DMS53 (cell line): ENCODE measurements around the gene ZBTB20.

ENCODE experiments used
- DNase-seq: peaks from one replicate; lab custom pipeline; 2025; lab: John Stamatoyannopoulos, UW

Gene ZBTB20

DNA sequence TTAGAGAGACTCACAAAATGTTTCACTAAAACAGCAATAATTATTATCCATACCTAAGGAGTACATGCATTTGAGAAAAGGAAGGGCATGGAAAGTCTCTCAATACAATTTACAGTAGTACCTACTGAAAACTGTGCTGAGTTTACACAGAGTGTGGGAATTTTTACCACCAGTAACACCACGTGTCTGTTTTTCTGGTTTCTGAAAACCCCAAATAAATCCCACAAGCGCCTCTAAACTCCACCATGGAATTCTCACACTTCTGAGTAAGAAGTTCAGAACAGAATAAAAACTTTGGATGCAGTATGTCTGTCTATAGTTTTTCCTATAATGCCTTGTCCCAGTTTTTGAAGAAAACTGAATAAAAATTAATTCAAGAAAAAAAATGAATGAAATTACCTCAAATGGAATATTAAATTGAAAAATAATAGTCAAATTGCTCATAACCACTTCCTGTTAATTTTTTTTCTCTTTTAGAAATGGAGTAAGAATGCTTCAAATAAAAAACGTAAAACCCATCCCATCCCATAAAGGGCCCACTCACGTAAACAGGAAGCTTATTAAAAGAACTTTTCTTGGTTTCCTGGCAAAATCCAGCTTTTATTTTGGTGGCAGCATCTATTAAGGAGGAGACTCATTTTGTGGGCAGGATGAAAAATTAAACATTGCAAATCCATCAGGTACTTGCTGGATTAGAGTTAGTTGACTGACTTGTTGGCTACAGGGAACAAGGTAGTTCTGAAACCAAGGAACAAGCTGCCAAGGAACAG lies 475.2 kb downstream of the ZBTB20 start:
- no peak for DNase-seq

DNA sequence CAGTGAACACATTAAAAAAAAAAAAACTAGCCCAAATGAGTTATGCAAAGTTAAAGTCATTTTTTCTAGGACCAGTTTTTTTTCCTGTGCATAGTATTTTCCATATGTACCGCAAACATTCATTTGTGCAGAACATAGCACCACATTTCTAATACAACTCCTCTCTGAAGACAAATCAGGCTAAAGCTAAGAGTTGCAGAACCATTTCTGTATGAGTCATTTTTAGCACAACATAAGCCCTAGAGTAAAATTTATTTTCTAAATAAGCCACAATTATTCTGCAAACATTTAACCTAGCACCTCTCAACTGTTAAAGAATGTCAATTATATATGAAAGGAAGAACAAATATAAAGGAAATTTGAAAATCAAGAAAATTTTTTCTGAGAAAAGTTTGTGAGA lies 477.5 kb downstream of the ZBTB20 start:
- DNase-seq, result no peak

DNA sequence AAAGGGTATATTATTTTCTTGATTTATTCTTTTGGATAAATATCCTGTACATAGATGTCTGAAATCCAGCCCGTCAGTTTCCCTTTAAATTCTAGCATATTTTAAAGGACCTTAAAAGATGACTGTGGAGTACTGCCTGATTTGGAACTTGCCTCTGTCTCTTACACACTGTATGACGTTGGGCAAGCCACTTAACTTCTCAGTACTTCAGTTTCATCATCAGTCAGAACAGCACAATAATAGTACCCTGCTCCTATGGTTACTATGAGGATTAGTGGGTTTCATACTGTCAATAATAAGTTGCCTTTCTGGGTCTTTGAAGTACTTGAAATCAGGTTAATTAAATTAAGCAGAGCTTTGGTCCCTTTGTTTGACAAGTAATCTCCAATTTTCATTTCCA lies 479.0 kb downstream of the ZBTB20 start:
- no peak for DNase-seq

DNA sequence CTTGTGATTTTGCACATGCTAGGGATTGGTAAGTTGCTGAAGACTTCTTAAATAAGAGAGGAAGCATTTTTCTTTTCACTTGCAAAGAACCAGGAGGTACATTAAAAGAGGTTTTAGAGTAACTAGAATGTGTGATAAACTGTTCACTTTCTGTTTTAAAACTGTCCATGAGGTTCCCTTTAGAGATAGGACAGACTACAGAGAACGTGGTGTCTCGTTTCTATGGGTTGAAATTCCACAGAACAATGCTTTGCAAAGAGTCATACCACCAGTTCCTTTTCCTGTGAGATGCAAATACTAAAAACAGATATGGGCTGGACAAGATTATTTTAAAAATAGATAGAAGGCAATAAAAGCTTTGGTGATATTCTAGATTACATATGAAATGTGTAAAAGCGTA lies 480.5 kb downstream of the ZBTB20 start:
- no peak for DNase-seq

DNA sequence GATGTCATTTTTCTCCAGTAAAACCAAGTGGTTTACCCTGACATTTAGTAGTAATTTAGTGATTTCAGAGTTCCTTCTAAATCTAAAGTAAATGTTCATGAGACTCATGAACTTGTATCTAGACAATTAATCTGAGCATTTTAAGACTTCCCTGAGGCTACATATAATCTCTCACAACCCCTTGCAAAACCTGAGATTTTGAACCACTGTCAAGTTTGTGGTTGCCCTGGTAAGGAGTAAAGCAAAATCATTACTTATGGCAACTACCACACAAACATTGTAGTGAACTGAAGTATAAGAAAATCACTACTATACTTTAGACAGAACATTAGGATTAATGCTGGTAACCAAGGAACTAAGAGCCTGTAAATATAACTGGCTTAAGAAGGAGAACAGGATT lies 483.1 kb downstream of the ZBTB20 start:
- DNase-seq, result no peak

DNA sequence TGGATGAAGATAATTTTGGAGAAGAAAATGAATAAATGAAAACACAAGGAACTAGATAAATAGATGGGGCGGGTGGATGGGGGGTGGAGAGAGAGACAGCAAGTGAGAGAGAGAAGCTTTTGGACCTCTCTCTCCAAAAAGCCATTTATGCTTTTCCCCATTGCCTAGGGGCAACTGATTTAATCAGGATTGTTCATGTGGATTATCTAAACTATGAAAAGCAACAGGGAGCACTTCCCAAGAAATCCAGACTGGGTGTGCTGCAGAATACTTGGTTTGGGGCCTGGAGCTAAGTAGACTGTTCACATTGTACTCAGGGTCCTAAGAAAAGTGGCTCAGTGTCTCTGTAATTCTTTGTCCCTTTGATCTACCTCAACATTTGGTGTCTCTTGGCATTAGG lies 486.3 kb downstream of the ZBTB20 start:
- DNase-seq, result no peak

DNA sequence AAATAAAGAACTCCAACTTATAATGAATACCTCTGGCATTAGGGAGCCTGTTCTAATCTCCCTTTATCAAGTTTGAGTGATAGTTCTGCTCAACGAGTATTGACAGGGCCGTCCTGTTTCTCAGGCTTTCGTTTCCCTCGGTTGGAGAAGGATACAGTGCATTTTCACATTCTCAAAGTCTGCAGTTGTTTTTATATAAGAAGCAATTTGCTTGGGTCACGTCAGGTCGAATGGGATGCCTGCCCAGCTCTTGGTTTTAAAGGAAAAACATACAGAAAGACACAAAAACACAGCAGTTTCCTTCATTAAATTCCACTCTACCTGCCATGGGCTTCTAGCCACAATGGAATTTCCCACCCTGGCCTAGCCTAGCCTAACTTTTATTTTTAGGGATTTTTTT lies 487.0 kb downstream of the ZBTB20 start:
- DNase-seq, result no peak

DNA sequence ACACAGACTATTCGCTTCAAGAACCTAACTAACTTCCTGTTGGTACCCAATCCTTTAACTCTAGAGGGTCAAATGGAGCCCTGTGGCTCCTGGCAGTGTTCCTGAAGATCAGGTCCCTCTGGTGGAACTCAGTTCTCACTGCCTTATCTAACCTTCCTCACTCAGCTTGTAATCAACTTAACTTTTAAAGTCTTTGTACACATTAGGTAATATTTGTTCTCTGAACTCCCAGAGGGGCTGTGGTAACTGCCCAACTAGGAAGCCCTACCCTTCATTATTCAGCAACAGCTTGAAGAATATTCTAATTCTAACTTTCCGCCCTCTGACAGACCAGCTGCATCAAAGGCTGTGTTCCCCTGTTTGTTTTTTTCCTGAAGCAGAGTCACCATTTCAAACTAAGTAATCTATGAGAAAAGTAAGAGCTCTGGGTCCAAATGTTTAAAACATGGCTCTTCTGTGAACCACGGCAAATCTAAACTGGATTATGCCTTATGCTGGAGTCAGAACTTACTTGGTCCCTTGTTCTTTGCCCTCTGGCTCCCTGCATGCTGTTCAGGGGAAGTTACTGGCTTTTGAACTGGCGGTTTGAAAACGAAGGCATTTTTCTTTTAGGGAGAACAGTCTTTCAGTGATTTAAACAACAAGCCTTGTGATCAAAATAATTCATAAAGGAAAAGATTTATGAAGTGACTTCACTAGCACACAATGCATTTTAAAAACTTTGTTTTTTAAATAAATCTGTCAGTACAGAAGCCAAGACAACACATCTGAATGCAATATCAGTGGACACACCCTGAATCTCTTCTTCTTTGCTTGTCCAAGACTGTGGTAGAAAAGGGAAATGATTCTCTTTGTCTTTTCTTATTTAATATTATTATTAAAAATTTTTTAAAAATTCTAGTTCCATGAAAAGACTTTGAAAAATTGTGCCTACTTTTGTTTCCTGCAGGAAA lies 487.7 kb downstream of the ZBTB20 start:
- no peak for DNase-seq

DNA sequence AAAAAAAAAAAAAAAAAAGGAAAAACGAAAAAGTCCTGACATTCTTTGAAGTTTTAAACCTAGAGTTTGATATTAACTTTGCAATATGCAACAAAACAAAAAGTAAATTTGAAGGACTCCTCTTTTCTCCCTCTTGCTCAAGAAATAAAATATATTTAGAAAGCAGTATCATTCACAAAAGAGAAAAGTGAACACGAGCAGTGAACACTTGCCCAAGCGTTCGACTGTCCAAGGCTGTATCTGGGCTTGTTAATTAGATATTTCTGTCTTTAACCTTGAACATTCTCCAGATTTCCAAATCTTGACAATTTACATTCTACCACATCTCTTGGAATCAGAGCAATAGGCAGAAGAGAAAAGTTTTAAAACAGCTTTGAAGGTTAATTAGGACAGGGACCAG lies 495.5 kb downstream of the ZBTB20 start:
- DNase-seq, result no peak

DNA sequence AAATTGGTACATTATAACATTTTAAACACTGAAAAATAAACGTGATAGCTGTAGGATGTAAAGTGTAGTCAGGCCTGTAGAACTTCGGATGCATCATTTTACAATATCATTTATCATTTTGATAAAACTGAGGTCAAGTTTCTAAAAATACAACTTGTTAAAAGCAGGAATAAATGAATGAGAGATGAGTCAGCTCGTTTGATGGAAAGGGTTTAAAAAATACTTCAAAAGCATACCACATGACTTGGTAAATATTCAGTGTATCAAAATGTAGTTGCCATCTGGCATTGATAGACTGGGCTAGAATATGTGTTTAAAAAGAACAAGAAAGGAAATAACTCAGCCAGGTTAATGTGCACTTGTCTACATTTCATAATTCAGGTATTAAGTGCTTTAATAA lies 496.3 kb downstream of the ZBTB20 start:
- peak; percentile 56 for DNase-seq

DNA sequence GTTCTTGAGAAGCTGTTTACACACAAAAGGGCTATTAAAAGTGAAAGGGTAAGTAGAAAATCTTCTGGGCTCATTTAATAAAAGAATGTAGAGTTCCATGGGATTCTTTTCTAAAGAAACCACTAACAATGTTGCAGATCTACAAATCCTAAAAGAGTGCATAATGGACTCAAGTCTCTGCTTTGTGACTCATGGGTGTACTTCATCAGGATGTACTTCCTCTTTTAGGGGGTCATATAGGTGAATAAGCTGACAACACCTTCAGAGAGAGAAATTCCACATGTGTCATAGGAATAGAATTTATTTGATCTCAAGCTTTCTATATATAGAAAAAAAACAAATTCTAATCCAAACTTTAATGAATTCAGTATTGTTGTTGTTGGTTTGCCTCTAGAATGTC lies 497.8 kb downstream of the ZBTB20 start:
- DNase-seq, result peak; percentile 52

DNA sequence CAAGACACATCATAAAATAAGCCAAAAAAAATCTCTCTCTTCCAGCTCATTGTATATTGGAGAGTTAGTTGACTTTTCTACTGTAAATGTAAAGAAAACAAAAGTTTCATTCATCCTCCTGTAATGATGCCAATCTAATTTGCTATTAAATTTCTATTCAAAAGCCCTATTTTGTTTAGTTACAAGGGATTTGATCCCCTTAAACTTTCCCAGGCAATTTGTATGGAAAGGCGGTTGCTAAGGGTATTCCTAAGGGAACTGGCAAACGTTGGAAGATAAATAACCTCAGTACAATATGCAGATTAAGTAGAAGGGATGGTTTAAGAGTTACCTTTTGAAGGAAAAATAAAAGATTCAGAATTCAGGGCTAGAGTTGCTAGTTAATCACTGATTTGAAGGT lies 500.6 kb downstream of the ZBTB20 start:
- DNase-seq, result no peak

DNA sequence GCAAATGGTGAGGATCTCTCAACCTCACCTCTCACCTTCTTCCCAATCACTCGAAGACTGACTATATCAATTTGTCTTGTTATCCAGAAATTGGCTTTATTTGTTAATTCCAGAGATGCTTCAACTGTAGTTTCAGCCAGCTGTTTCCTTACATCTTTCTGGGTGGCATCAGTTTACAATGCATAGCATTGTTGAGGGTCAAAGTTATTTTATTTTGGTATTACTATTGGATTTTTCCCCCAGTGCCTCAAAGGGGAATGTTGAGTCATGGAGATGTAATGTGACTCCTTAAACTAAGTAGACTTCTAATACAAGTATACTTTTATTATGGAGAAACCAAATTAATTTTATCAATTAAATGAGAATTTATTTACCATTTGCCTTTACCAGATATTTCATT lies 501.7 kb downstream of the ZBTB20 start:
- no peak for DNase-seq

DNA sequence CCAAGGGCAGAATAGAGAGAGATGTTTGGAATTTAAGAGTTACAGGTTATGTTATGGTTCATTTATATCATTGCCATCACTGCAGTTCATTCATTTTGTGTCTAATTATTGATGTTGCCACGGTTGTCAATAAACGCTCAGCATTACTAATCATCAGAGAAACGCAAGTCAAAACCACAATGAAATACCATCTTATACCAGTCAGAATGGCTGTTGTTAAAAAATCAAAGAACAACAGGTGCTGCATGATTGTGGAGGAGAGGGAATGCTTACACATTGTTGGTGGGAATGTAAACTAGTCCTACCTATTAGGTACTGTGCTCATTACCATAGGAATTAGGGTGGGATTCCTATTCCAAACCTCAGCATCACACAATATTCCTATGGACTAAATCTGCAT lies 502.7 kb downstream of the ZBTB20 start:
- DNase-seq, result no peak

DNA sequence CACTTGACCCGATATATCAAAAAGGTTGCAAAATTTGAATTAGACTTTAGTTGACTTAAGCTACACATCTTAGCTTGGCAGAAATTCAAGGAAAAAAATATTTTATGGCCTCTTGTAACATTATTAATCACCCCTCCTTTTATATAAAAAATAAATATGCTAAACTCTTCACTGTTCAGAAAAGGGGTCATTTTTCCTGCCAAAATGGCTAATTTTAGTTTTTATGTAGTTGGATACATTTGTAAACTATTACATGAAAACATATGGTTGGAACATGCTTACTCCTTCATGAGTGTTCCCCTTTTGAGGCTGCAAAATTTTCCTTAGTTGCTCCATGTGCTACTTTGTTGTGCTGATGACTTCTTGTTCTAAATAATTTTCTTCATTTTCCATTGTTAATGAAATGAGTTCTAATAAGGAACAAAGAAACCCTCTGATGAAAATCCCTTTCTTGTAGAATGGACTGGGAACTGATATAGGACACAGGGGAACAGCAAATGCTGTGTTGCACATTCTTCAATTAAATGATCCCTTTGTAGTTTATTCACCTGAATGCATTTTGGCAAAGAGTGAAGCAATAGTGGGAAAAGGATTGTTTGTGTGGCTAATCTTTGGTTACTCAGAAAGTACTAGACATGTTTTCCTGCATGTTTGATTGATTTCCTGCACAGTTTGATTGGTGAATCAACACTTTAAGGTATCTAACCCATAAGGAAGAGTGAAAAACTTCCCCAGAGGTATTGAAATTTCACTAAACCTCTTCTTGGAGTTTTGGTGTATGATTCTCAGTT lies 503.9 kb downstream of the ZBTB20 start:
- DNase-seq, result no peak

DNA sequence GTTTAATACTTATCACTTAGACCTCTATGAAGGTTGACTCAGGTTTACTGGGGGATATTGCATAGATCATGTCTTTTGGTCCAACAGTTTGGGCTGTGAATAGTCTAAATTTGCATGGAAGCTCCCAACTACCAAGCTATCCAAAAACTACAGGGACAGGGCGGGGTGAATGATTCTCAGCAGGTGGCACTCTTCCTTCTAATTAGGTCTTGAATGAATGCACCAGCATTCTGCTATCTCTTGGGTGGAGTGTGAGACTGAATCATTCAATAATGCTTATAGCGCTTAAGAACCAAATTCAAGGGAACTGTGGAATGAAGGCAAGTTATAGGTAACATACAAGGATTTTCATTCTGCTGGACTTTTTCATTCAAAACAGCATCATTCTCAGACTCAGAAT lies 507.0 kb downstream of the ZBTB20 start:
- DNase-seq, result no peak

DNA sequence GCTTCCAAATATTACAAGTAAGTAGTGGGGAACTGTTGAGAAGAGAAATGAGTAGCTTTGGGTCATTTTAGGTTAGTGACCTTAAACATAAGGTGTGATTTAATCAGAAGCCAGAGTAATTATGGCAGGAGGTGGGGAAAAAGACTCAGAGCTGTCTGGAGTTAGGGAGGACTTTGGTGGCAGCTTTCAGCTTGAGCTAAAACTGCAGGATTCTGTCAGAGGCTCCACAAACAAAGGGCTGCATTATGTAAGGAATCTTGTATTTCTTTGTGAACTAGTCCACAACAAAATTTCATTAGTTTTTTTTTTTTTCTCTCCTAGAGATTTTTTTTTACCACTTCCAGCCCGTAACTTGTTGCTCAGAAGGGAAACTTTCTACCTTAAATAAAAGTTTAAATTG lies 507.9 kb downstream of the ZBTB20 start:
- DNase-seq, result no peak

DNA sequence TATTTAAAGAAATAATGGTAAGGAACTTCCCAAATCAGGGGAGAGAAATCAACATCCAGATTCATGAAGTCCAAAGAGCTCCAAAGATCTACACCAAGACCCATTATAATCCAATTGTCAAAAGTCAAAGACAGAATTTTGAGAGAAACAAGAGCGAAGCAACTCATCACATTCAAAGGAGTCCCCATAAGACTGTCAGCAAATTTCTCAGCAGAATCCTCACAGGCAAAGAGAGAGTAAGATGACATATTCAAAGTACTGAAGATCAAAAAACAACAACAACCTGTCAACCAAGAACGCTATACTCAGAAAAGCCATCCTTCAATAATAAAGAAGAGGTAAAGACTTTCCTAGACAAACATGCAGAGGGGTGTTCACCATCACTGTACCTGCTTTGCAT lies 511.2 kb downstream of the ZBTB20 start:
- no peak for DNase-seq

DNA sequence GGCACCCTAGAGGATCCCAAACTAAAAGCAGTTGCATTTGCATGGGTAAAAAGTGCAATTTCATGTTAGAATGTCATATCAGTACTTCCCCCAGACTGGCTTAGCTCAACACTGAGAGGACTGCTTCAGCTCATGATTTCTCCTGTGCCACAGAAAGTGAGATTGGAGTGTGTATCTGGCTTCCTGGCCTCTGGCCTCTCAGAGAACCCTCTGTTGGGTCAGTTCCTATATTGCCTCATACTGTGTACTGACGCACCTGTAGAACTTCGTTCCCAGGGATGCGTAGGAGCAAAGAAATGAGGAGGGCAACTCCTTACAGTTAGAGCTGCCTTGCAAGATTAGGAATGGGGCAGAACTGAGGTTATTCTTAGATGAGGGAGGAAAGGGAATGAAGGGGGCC lies 512.5 kb downstream of the ZBTB20 start:
- DNase-seq, result no peak

DNA sequence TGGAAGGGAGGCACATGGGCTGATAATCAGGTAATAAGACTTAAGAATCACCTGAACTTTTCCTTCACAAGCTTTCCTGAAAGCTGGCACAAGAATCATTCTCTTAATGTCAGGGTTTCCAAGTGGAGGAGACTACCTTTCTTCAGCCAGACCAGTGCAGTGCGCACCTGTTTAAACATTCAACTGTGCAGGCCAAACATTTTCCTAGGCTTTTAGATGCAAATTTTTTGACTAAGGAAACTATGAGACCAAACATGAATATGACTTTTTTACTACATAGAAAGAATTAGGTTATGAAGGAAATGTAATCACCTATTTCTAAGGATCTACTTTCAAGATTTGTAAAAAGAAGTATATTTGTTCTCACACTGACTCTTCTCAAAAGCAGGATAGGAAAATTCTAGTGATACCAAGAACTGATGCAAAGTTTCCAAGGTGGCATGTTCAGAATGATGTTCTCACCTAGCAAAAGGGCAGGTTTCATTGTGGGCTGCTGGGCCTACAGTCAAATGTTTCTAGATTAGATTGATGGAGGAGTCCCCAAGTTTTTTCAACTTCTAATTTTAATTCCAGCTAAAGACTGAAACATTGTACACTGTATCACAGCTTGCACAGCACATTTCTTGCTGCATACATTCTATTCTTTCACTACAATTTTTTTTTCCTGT lies 514.2 kb downstream of the ZBTB20 start:
- peak; percentile 46 for DNase-seq

DNA sequence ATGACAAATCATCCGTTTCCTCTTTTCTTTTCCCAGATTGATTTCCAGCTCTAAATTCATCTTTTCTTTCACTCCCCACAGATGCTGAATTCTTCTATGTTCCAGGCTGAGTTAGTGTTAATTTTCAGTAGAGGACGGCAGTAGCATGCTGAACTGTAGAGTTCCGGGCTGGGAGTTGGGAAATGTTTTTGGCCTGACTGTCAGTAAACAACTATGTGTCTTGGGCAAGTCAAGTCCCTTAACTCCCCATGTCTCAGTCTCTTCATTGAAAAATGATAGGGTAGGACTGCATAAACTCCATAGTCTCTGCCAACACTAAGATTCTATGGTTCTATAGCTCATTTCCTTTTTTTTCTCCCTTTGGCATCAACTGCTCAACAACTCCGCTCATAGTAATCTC lies 519.3 kb downstream of the ZBTB20 start:
- no peak for DNase-seq

DNA sequence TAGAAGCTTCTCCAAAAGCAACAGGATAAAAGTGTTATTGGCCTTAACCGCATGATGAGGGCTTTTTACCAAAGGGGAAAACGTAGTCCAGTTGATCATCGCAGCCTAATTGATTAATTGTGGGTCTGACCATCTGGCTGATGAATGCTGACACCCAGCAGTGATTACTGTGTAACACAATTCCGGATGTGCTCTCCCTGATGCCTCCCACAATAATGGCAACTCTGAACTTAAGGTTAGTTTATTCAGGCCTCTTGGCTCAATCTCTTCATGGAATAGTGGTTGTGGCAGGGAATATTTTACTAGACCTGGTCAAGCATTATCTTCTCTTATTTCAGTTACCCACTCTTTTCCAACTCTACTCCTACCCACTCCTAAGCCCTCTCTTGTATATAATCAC lies 520.3 kb downstream of the ZBTB20 start:
- no peak for DNase-seq
